ENCODE results near the gene HDAC10.
"Not testable (repeated sequence)": the region's sequence is repeated elsewhere in the genome, so short reads cannot be mapped to it uniquely, and the experiment has no call there.

HDAC10 gene

DNA sequence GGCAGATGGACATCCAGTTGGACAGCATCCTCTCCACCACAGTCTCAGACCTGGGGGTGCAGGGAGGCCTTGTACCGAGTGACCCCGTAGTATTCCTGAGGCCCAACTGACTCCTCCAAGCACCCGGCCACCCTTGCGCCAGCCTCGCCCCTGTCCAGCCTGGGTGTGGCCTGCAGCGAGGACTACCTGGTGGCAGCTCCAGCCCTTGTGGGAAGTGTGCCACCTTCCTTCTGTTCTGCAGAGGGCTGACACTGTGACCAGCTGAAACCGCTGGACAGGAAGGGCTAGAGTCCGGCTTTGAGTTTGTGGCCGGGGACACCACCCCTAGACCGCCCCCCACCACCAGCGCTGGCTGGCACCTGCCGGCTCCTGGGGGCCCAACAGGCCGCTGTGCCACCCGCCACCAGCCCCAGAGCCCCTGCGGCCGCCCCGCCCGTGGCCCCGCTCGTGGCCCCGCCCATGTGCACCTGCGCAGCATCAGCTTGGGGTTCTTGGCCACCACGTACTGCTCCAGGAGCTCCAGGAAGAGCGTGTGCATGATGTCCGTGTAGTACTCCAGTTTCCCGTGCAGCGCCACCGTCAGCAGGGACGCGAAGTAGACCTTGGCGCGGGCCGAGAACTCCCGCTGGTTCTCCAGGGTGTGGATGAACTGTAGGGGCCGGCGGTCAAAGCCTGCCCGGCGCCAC, 29.1 kb upstream of the HDAC10 start:
- Histone ChIP-seq H3K4me1 (ENCODE audit: insufficient read depth, low read length) (peaks cover 1% of the 10 kb centered on the region), H2AFZ (ENCODE audit: low read depth, low read length) (no peak overlapping the region), H3K4me3 (ENCODE audit: low read length) (no peak overlapping the region), H3K9me3 (ENCODE audit: low read length) (peaks cover 2% of the 10 kb centered on the region), H3K27me3 (ENCODE audit: insufficient read depth, low read length) (no peaks in the 10 kb centered on the region), H3K36me3 (ENCODE audit: insufficient read depth, low read length) (peaks cover 90% of the 10 kb centered on the region)

DNA sequence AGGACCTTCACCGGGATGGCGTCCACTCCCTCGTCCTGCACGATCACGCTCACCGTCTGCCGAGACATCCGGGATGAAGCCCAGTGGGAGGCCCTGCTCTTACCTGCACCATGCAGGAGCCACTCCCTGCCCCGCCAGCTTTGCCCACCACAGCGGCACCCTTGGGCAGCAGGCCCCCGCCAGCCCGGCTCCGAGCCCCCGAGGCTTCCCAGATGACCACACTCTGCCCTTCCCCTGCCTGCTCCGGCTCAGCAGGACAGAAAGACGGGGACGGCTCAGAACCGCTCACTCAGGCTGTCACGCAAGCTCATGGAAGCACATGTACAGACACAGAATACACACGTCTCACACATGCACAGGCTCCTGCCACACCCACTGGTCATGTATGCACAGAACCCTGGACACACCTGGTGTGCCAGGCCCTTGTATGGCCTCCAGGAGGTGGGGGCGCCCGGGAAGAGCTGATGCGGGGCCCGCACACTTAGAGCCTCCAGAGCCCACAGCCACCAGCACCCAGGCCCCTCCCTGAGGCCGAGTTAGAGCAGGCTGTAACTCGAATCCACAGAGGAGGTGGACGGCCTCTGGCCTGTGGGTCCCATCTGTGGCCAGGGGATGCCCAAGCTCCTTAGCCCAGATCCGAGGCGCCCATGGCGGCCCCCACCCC, 28.0 kb upstream of the HDAC10 start:
- H3K27me3 ChIP-seq (ENCODE audit: insufficient read depth, low read length): no peaks in the 10 kb centered on the region
- H3K36me3 ChIP-seq (ENCODE audit: insufficient read depth, low read length): peaks cover 84% of the 10 kb centered on the region
- H3K4me1 ChIP-seq (ENCODE audit: insufficient read depth, low read length): peaks cover 7% of the 10 kb centered on the region
- no peak overlapping the region for H3K4me3 ChIP-seq (ENCODE audit: low read length)
- no peak overlapping the region for H2AFZ ChIP-seq (ENCODE audit: low read depth, low read length)
- H3K9me3 ChIP-seq (ENCODE audit: low read length): peaks cover 2% of the 10 kb centered on the region

DNA sequence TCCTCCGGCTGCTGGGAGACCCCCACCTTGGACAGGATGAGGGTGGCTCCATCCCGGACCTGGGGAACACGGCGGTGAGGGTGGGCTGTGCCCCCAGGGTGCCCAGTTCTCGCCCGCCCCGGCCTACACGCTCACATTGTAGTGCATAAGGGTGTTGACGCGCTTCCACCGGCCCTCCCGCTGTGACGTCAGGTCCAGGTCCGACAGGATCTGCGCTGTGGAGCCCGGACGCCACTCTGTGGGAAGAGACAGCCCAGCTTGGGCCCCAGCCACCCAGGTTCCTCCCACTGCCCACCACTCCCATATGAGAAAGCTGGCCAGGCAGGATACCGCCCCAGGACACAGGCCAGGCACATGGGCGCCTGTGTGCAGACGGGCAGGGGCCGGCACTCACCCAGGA, 27.4 kb upstream of the HDAC10 start:
- H2AFZ ChIP-seq (ENCODE audit: low read depth, low read length): no peak overlapping the region
- peaks cover 9% of the 10 kb centered on the region for H3K4me1 ChIP-seq (ENCODE audit: insufficient read depth, low read length)
- no peak overlapping the region for H3K4me3 ChIP-seq (ENCODE audit: low read length)
- H3K27me3 ChIP-seq (ENCODE audit: insufficient read depth, low read length): no peaks in the 10 kb centered on the region
- H3K9me3 ChIP-seq (ENCODE audit: low read length): peaks cover 2% of the 10 kb centered on the region
- peaks cover 79% of the 10 kb centered on the region for H3K36me3 ChIP-seq (ENCODE audit: insufficient read depth, low read length)

DNA sequence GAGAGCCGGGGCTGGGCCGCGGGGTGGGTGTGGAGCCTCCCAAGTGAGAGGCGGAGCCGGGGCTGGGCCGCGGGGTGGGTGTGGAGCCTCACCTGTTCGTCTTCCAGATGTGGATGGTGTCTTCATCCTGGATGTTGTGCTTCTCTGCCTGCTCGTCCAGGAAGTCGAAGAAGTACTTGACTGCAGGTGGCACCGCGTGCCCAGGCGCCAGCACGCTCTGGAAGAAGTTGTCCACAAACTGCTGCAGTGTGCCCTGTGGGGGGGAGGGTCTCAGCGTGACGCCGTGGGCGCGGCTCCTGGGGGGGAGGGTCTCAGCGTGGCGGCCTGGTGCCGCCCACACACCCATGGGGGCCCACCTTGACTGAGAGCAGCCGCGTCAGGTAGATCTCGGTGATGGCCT, 26.7 kb upstream of the HDAC10 start:
- H2AFZ ChIP-seq (ENCODE audit: low read depth, low read length): no peak overlapping the region

DNA sequence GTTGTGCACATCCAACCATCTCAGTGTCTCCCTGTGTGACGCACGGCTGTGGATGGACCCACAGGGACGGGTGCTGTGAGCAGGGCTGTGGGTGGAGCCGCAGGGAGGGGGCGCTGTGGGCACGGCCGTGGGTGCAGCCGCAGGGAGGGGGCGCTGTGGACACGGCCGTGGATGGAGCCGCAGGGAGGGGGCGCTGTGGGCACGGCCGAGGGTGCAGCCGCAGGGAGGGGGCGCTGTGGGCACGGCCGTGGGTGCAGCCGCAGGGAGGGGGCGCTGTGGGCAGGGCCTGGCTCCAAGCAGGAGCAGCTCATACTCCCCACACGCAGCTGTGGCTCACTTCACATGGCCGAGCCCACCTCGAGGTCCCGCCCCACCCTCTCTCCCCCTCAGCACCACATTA, 25.1 kb upstream of the HDAC10 start:
- no peak overlapping the region for H2AFZ ChIP-seq (ENCODE audit: low read depth, low read length)
- no peaks in the 10 kb centered on the region for H3K27me3 ChIP-seq (ENCODE audit: insufficient read depth, low read length)
- H3K36me3 ChIP-seq (ENCODE audit: insufficient read depth, low read length): peaks cover 55% of the 10 kb centered on the region
- no peak overlapping the region for H3K4me3 ChIP-seq (ENCODE audit: low read length)
- peaks cover 2% of the 10 kb centered on the region for H3K9me3 ChIP-seq (ENCODE audit: low read length)
- H3K4me1 ChIP-seq (ENCODE audit: insufficient read depth, low read length): peaks cover 25% of the 10 kb centered on the region

More for the DNA sequence above, 26.7 kb upstream of the HDAC10 start:
- H3K4me1 ChIP-seq (ENCODE audit: insufficient read depth, low read length): peaks cover 12% of the 10 kb centered on the region
- no peak overlapping the region for H3K4me3 ChIP-seq (ENCODE audit: low read length)
- H3K27me3 ChIP-seq (ENCODE audit: insufficient read depth, low read length): no peaks in the 10 kb centered on the region
- peaks cover 72% of the 10 kb centered on the region for H3K36me3 ChIP-seq (ENCODE audit: insufficient read depth, low read length)
- peaks cover 2% of the 10 kb centered on the region for H3K9me3 ChIP-seq (ENCODE audit: low read length)

DNA sequence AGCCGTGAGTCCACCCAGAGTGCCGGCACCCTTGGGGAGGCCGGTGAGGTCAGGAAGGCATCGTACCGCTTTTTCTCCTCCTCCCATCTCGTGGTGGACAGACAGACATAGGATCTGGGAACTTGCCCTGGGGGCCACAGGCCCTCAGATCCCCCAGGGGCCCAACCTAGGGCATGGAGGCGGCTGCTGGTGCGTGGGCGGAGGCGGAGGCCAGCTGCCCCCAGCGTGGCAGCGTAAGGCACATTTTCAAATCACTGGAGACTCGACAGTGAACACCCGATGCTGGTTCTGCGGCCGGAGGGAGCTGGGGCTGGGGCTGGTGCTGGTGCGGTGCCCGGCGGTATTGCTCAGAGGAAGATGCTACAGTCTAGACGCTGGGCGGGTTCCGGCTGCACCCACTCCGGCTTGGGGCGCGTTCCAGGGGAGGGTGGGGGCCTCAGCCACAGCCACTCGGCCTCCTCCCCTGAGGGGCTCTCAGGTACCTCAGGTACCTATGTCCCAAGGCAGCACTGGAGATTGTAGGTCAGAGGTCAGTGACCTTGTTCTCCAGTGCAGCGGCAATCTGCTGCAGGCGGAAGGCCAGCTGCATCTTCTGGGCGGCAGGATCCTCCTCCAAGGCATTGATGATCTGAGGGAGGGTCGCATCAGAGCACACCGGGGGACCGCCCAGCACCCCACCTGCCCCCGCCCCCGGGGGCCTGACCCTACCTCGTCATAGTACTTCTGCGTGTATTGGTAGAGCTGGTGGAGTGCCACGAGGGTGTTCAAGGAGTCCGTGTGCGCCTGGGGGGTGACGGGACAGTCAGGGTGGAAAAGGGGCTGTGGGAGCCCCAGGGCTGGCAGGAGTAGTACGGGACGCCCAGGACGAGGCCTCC, 24.4 kb upstream of the HDAC10 start:
- Histone ChIP-seq H3K4me3 (ENCODE audit: low read length) (no peak overlapping the region), H3K27me3 (ENCODE audit: insufficient read depth, low read length) (no peaks in the 10 kb centered on the region), H3K4me1 (ENCODE audit: insufficient read depth, low read length) (peaks cover 32% of the 10 kb centered on the region), H3K9me3 (ENCODE audit: low read length) (peaks cover 2% of the 10 kb centered on the region), H3K36me3 (ENCODE audit: insufficient read depth, low read length) (peaks cover 50% of the 10 kb centered on the region), H2AFZ (ENCODE audit: low read depth, low read length) (no peak overlapping the region)

DNA sequence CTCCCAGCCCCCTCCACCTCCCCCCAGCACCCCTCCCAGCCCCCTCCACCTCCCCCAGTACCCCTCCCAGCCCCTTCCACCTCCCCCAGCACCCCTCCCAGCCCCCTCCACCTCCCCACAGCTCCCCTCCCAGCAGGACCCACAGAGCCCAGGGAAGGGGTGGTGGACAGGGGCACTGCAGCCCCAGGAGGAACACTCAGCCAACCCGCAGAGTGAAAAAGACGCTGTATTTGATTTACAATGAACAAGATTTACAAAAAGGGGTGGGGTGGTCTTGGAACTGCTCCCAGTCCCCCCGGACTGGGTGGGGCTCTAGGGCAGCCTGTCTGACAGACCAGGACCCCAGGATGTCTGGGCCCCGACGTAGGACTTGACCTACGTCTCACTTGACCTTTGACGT, 23.7 kb upstream of the HDAC10 start:
- peaks cover 46% of the 10 kb centered on the region for H3K36me3 ChIP-seq (ENCODE audit: insufficient read depth, low read length)

DNA sequence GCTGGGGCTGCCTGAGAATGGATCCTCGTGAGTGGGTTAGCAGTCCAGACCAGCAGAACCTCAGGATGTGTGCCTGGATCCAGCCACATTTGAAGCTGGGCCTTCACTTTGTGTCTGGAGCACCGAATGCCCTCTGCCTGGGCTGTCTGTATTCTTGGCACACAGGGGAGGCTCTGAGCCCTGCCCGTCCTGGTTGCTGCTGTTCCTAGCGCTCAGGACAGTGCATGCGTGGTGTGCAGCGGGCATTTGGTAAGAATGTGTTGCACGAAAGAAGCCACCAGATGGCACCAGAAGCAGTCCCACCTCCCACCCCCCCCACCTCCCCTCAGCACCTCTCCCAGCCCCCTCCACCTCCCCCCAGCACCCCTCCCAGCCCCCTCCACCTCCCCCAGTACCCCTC, 23.2 kb upstream of the HDAC10 start:
- Histone ChIP-seq H3K9me3 (ENCODE audit: low read length) (peaks cover 2% of the 10 kb centered on the region), H3K27me3 (ENCODE audit: insufficient read depth, low read length) (no peaks in the 10 kb centered on the region), H3K36me3 (ENCODE audit: insufficient read depth, low read length) (peaks cover 41% of the 10 kb centered on the region), H3K4me1 (ENCODE audit: insufficient read depth, low read length) (peaks cover 36% of the 10 kb centered on the region), H3K4me3 (ENCODE audit: low read length) (no peak overlapping the region), H2AFZ (ENCODE audit: low read depth, low read length) (no peak overlapping the region)

More for the DNA sequence above, 23.7 kb upstream of the HDAC10 start:
- Histone ChIP-seq H3K4me1 (ENCODE audit: insufficient read depth, low read length) (peaks cover 32% of the 10 kb centered on the region), H3K4me3 (ENCODE audit: low read length) (no peak overlapping the region), H3K9me3 (ENCODE audit: low read length) (peaks cover 2% of the 10 kb centered on the region), H3K27me3 (ENCODE audit: insufficient read depth, low read length) (no peaks in the 10 kb centered on the region), H2AFZ (ENCODE audit: low read depth, low read length) (no peak overlapping the region)

DNA sequence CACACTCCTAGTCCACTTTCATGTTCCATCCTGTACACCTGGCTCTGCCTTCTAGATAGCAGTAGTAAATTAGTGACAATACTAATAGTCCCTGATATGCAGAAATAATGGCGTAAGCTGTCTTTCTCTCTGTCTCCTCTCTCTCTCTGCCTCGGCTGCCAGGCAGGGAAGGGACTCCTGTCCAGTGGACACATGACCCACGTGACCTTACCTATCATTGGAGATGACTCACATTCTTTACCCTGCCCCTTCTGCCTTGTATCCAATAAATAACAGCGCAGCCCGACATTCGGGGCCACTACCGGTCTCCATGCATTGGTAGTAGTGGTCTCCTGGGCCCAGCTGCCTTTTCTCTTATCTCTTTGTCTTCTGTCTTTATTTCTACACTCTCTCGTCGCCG, 22.7 kb upstream of the HDAC10 start:
- H3K4me1 ChIP-seq (ENCODE audit: insufficient read depth, low read length): peaks cover 37% of the 10 kb centered on the region
- H3K9me3 ChIP-seq (ENCODE audit: low read length); H3K27me3 ChIP-seq (ENCODE audit: insufficient read depth, low read length); H2AFZ ChIP-seq (ENCODE audit: low read depth, low read length); H3K4me3 ChIP-seq (ENCODE audit: low read length): not testable (repeated sequence)
- peaks cover 36% of the 10 kb centered on the region for H3K36me3 ChIP-seq (ENCODE audit: insufficient read depth, low read length)

DNA sequence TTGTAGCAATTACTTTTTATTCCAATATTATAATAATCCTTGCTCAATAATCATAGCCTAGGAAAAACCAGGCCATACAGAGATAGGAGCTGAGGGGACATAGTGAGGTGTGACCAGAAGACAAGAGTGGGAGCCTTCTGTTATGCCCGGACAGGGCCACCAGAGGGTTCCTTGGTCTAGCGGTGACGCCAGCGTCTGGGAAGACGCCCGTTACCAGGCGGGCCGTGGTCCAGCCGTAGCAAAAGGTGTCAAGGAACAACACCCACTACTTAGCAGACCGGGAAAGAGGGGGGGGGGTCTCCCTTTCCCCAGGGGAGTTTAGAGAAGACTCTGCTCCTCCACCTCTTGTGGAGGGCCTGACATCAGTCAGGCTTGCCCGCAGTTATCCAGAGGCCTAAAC, 22.3 kb upstream of the HDAC10 start:
- H2AFZ ChIP-seq (ENCODE audit: low read depth, low read length); H3K27me3 ChIP-seq (ENCODE audit: insufficient read depth, low read length); H3K4me3 ChIP-seq (ENCODE audit: low read length); H3K9me3 ChIP-seq (ENCODE audit: low read length): not testable (repeated sequence)
- H3K4me1 ChIP-seq (ENCODE audit: insufficient read depth, low read length): peaks cover 37% of the 10 kb centered on the region
- peaks cover 32% of the 10 kb centered on the region for H3K36me3 ChIP-seq (ENCODE audit: insufficient read depth, low read length)

DNA sequence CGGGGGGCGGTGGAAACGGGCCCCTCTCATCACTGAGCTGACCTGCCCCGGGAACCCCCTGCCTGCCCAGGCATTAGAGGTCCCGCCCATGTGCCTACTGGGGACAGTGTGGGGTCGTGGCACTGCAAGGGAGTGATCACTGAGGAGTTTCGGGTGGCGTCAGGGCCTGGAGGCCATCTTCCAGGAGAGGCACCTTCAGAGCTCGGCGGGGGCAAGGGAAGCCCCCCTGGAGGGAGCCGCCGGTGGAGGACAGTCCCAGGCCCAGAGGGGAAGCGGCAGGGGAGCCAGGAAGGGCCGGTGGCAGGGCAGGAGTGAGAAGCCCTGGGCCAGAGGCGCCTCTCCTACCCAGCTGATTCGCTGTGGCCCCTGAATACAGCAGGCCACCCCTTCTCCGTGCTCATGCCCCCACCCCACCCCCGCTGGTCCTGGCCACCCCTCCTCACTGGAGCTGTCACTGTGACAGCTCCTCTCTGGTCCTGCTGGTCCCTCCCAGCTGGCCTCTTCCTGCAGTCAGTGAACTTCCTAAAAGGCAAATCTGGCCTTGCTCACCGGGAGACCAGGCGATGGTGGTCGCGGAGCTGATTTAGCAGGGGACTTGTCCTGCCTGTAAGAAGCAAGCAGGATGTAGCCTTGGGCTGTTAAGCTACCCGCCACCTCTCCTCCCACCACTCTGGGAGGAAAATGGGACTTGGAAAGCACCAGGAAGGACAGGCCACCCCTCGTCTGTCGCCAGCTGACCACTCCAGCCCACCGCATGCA, 21.2 kb upstream of the HDAC10 start:
- Histone ChIP-seq H3K4me3 (ENCODE audit: low read length) (peak overlapping the region; percentile 31), H3K27me3 (ENCODE audit: insufficient read depth, low read length) (no peaks in the 10 kb centered on the region), H3K4me1 (ENCODE audit: insufficient read depth, low read length) (peaks cover 37% of the 10 kb centered on the region)

DNA sequence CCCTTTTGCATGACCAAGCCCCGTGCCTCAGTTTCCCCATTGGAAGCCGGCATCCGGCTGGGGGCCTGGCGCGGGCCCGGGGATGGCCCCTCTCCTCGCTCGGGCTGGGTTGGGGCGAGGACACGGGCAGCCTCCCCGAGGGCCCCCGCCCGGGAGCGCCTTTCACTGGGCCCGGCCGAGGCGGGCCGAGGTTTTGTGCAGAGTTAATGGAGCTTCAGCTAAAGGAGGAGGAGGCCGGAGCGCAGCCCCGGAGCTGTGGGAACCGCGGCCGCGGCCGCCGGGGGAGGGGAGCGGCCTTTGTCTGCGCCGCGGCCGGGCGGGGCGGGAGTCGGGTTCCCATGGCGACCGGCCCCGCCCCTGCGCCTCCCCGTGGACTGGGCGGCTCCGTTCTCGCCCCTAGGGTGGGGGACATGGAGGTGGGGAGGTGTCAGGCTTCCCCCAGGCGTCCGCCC, 20.5 kb upstream of the HDAC10 start:
- Histone ChIP-seq H3K4me1 (ENCODE audit: insufficient read depth, low read length) (peaks cover 37% of the 10 kb centered on the region), H2AFZ (ENCODE audit: low read depth, low read length) (no peak overlapping the region), H3K36me3 (ENCODE audit: insufficient read depth, low read length) (peaks cover 20% of the 10 kb centered on the region), H3K9me3 (ENCODE audit: low read length) (peaks cover 9% of the 10 kb centered on the region), H3K27me3 (ENCODE audit: insufficient read depth, low read length) (no peaks in the 10 kb centered on the region), H3K4me3 (ENCODE audit: low read length) (peak overlapping the region; percentile 58)

More for the DNA sequence above, 21.2 kb upstream of the HDAC10 start:
- H2AFZ ChIP-seq (ENCODE audit: low read depth, low read length): no peak overlapping the region
- H3K9me3 ChIP-seq (ENCODE audit: low read length): peaks cover 5% of the 10 kb centered on the region
- peaks cover 21% of the 10 kb centered on the region for H3K36me3 ChIP-seq (ENCODE audit: insufficient read depth, low read length)

All from neuron (in vitro differentiated cells).